Measurements from ENCODE around the gene PFN1. TPM values are rescaled to one million over a fixed set of nuclear protein-coding genes. Genes with fewer than 3 reads are reported as not detected.
A peak's percentile ranks its signal among the peaks of the same experiment; 100 is the strongest.

The PFN1 gene
- total RNA-seq (2021) (1,021 and 1,026 TPM in 2 replicates), Bru-seq, nascent RNA (percentile 97 among the genes with signal in this experiment), BruChase-seq, experiment 1, labeled RNA remaining after a 2-hour chase (percentile 96 among the genes with signal in this experiment), BruChase-seq, experiment 2, labeled RNA remaining after a 6-hour chase (percentile 98 among the genes with signal in this experiment)
- long read RNA-seq, transcript PFN1-203 (2 exons, 1,173 nt), result minor isoform, 17 of 2,385 reads
- long read RNA-seq, transcript PFN1-201 (3 exons, 1,291 nt), result major isoform, 2,334 of 2,385 reads
- long read RNA-seq, partial matches to known transcripts, result 1 of 2,385 reads
- long read RNA-seq, other reads (novel, unspliced or antisense), result 33 of 2,385 reads

- H3K9me3 ChIP-seq (ENCODE audit: low read depth, low read length, poor library complexity, severe bottlenecking), result no peaks in the 10 kb centered on the region
- no peak for TF ChIP-seq EZH2 (IDR thresholded peaks at IDR 0.05; ENCODE audit: borderline replicate concordance, low read depth, low read length, poor library complexity, severe bottlenecking)
- TF ChIP-seq, protein P1, sequence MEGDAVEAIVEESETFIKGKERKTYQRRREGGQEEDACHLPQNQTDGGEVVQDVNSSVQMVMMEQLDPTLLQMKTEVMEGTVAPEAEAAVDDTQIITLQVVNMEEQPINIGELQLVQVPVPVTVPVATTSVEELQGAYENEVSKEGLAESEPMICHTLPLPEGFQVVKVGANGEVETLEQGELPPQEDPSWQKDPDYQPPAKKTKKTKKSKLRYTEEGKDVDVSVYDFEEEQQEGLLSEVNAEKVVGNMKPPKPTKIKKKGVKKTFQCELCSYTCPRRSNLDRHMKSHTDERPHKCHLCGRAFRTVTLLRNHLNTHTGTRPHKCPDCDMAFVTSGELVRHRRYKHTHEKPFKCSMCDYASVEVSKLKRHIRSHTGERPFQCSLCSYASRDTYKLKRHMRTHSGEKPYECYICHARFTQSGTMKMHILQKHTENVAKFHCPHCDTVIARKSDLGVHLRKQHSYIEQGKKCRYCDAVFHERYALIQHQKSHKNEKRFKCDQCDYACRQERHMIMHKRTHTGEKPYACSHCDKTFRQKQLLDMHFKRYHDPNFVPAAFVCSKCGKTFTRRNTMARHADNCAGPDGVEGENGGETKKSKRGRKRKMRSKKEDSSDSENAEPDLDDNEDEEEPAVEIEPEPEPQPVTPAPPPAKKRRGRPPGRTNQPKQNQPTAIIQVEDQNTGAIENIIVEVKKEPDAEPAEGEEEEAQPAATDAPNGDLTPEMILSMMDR (conservative IDR thresholded peaks at IDR 0.05; ENCODE audit: low read depth, low read length), result no peak
- POLR2A ChIA-PET (ENCODE audit: low non-redundant PET), result interaction anchor here (0.6 kb wide), 1 partner anchor 111 kb away, joined by 3 read pairs; no protein-coding TSS in a partner anchor
- CTCF ChIA-PET, result interaction anchor here (0.5 to 1.0 kb wide), 2 partner anchors 8 to 527 kb away, joined by 4 to 6 read pairs; partner anchors contain the start of gene RNF167
- intact Hi-C loops (cut with micrococcal nuclease; ENCODE audit: unreplicated experiment), result loop anchor here (2.0 kb wide), 1 partner anchor 18 kb away; the partner anchor contains the start of gene SPAG7
- H3K36me3 ChIP-seq (ENCODE audit: insufficient read depth, low read length, poor library complexity, severe bottlenecking), result peaks cover 36% of the 10 kb centered on the region
- peak within 1 kb of the TSS; percentile 99 for H3K27ac ChIP-seq (ENCODE audit: low read depth, low read length, poor library complexity, severe bottlenecking)
- peak within 1 kb of the TSS; percentile 100 for H3K4me3 ChIP-seq (ENCODE audit: low read depth, low read length, poor library complexity, severe bottlenecking)
- H3K27me3 ChIP-seq (replicated peaks; ENCODE audit: insufficient read depth, low read depth, low read length, poor library complexity), result no peaks in the 10 kb centered on the region
- DNase-seq (ENCODE audit: low spot score), result peak; percentile 98
- BruUV-seq (replicated peaks), result no TSS peak
- H3K4me1 ChIP-seq (ENCODE audit: insufficient read depth, low read length, poor library complexity, severe bottlenecking), result peaks cover 36% of the 10 kb centered on the region
Observed at GRCh38 chr17:4948166-4948930, at the start of gene PFN1. Gene PFN1, minus strand, starts transcription at chr17:4948530. Its CDS starts 136 bp downstream, at chr17:4948394.

GRCh38 chr17:4997302-4998026 lies 49.1 kb upstream of the PFN1 start, which contains the start of the genes INCA1 and KIF1C:
Gene INCA1, minus strand, starts transcription at chr17:4997522. Its CDS starts 3,085 bp downstream, at chr17:4994437.
Gene KIF1C, plus strand, starts transcription at chr17:4997950. Its CDS starts 2,297 bp downstream, at chr17:5000247.
- DNase-seq (ENCODE audit: low spot score), result peak; percentile 92
- intact Hi-C loops (cut with micrococcal nuclease; ENCODE audit: unreplicated experiment), result no loop called here
- Histone ChIP-seq H3K4me1 (ENCODE audit: insufficient read depth, low read length, poor library complexity, severe bottlenecking) (peaks cover 28% of the 10 kb centered on the region), H3K27ac (ENCODE audit: low read depth, low read length, poor library complexity, severe bottlenecking) (peak within 1 kb of the TSS; percentile 92), H3K4me3 (ENCODE audit: low read depth, low read length, poor library complexity, severe bottlenecking) (peak within 1 kb of the TSS; percentile 93), H3K27me3 (replicated peaks; ENCODE audit: insufficient read depth, low read depth, low read length, poor library complexity) (no peaks in the 10 kb centered on the region), H3K9me3 (ENCODE audit: low read depth, low read length, poor library complexity, severe bottlenecking) (no peaks in the 10 kb centered on the region), H3K36me3 (ENCODE audit: insufficient read depth, low read length, poor library complexity, severe bottlenecking) (no peaks in the 10 kb centered on the region)
- no peak for TF ChIP-seq EZH2 (IDR thresholded peaks at IDR 0.05; ENCODE audit: borderline replicate concordance, low read depth, low read length, poor library complexity, severe bottlenecking)
- TF ChIP-seq, protein P1 (conservative IDR thresholded peaks at IDR 0.05; ENCODE audit: low read depth, low read length), result no peak
- CTCF ChIA-PET, result interaction anchor here (0.6 kb wide), 1 partner anchor 37 kb away, joined by 7 read pairs; no protein-coding TSS in a partner anchor
- BruUV-seq (replicated peaks), result no TSS peak
- POLR2A ChIA-PET (ENCODE audit: low non-redundant PET), result interaction anchor here (0.5 to 0.6 kb wide), 2 partner anchors 12 to 201 kb away, joined by 3 to 4 read pairs; no protein-coding TSS in a partner anchor

GRCh38 chr17:4994081-4994595 lies 45.8 kb upstream of the PFN1 start:
- ChIA-PET POLR2A (ENCODE audit: low non-redundant PET) (no interaction called here), CTCF (no interaction called here)
- Histone ChIP-seq H3K9me3 (ENCODE audit: low read depth, low read length, poor library complexity, severe bottlenecking) (no peaks in the 10 kb centered on the region), H3K27me3 (replicated peaks; ENCODE audit: insufficient read depth, low read depth, low read length, poor library complexity) (no peaks in the 10 kb centered on the region), H3K36me3 (ENCODE audit: insufficient read depth, low read length, poor library complexity, severe bottlenecking) (no peaks in the 10 kb centered on the region), H3K27ac (ENCODE audit: low read depth, low read length, poor library complexity, severe bottlenecking) (no peak overlapping the region), H3K4me1 (ENCODE audit: insufficient read depth, low read length, poor library complexity, severe bottlenecking) (peaks cover 16% of the 10 kb centered on the region), H3K4me3 (ENCODE audit: low read depth, low read length, poor library complexity, severe bottlenecking) (no peak overlapping the region)
- DNase-seq (ENCODE audit: low spot score), result peak; percentile 62
- TF ChIP-seq, protein P1 (conservative IDR thresholded peaks at IDR 0.05; ENCODE audit: low read depth, low read length), result no peak
- no peak for TF ChIP-seq EZH2 (IDR thresholded peaks at IDR 0.05; ENCODE audit: borderline replicate concordance, low read depth, low read length, poor library complexity, severe bottlenecking)
- intact Hi-C loops (cut with micrococcal nuclease; ENCODE audit: unreplicated experiment), result no loop called here
- no TSS peak for BruUV-seq (replicated peaks)

Data from A673 (cell line).